ENCODE results near the gene ZYG11B. TPM values are rescaled to one million over a fixed set of nuclear protein-coding genes. Genes with fewer than 3 reads are reported as not detected.
"Not testable (repeated sequence)": the region's sequence is repeated elsewhere in the genome, so short reads cannot be mapped to it uniquely, and the experiment has no call there.

ZYG11B gene
- total and polyA plus RNA-seq, 2 experiments from 2014 or later = 14.0 to 40.4 TPM

DNA sequence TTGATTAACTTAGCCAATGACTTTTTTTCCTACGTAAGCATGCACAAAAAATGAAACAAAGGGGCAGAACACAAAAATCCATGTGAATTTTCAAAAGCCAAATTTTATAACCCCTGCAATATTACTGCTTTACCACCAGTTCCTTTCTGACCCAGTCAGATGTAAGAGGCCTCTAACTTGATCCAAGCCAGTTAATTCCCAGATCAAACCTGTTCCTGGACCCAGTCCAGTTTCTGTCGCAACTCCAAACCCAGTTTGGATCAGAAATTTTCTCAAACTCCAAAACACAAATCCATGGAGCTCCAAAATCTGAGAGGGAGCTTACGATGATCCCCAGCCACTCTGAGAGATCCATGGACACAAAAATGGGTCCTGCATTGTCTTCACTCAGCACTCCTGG is 108.5 kb downstream of the ZYG11B start:
- H3K4me1 ChIP-seq (ENCODE audit: low read depth) = no peaks in the 10 kb centered on the region
- TF ChIP-seq, protein P1, sequence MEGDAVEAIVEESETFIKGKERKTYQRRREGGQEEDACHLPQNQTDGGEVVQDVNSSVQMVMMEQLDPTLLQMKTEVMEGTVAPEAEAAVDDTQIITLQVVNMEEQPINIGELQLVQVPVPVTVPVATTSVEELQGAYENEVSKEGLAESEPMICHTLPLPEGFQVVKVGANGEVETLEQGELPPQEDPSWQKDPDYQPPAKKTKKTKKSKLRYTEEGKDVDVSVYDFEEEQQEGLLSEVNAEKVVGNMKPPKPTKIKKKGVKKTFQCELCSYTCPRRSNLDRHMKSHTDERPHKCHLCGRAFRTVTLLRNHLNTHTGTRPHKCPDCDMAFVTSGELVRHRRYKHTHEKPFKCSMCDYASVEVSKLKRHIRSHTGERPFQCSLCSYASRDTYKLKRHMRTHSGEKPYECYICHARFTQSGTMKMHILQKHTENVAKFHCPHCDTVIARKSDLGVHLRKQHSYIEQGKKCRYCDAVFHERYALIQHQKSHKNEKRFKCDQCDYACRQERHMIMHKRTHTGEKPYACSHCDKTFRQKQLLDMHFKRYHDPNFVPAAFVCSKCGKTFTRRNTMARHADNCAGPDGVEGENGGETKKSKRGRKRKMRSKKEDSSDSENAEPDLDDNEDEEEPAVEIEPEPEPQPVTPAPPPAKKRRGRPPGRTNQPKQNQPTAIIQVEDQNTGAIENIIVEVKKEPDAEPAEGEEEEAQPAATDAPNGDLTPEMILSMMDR (IDR thresholded peaks at IDR 0.05; ENCODE audit: low read depth, low read length) = no peak
- H3K27ac ChIP-seq = no peak overlapping the region

DNA sequence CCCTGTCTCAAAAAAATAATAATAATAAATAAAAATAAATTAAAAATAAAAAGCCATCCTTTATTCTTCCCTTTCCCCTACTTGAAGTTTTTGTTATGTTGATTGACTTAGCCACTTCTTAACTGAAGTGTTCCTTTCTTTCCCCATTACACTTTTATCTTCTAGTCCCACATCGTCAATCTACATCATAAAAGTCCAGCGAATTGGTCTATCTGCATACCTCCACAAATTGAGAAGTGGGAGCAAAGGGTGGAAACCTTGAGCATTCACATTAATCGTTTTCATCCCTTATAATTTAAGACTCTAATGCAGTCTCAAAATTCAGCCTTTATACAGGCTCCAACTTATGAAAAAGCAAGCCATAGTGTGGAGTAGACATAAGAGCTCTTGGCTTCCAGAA is 109.8 kb downstream of the ZYG11B start:
- no peaks in the 10 kb centered on the region for H3K36me3 ChIP-seq
- no peak for DNase-seq (ENCODE audit: low read depth in 1 of 2, low spot score in 1 of 2)
- TF ChIP-seq, protein P1 (IDR thresholded peaks at IDR 0.05; ENCODE audit: low read depth, low read length) = no peak
- no peaks in the 10 kb centered on the region for H3K9me3 ChIP-seq (ENCODE audit: low read depth)
- H3K4me1 ChIP-seq (ENCODE audit: low read depth) = no peaks in the 10 kb centered on the region
- no peak overlapping the region for H3K27ac ChIP-seq
- H3K4me3 ChIP-seq = no peak overlapping the region
- H3K27me3 ChIP-seq = peaks cover 9% of the 10 kb centered on the region

More for the DNA sequence above, 108.5 kb downstream of the ZYG11B start:
- DNase-seq (ENCODE audit: low read depth in 1 of 2, low spot score in 1 of 2) = peak in 1 of 2 donors; percentile 12
- H3K9me3 ChIP-seq (ENCODE audit: low read depth) = no peaks in the 10 kb centered on the region
- no peaks in the 10 kb centered on the region for H3K36me3 ChIP-seq
- H3K4me3 ChIP-seq = no peak overlapping the region
- no peaks in the 10 kb centered on the region for H3K27me3 ChIP-seq

DNA sequence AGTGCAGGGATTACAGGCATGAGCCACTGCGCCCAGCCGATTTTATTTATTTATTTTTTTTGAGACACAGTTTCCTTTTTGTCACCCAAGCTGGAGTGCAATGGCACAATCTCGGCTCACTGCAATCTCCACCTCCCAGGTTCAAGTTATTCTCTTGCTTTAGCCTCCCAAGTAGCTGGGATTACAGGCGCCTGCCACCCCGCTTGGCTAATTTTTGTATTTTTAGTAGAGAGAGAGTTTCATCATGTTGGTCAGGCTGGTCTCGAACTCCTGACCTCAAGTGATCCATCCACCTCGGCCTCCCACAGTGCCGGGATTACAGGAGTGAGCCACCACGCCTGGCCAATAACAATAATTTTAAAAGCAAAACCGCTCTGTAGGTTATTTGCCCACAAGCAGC is 112.9 kb downstream of the ZYG11B start:
- H3K27me3 ChIP-seq = peaks cover 41% of the 10 kb centered on the region
- not testable (repeated sequence) for DNase-seq (ENCODE audit: low read depth in 1 of 2, low spot score in 1 of 2); H3K9me3 ChIP-seq (ENCODE audit: low read depth); H3K4me1 ChIP-seq (ENCODE audit: low read depth); H3K36me3 ChIP-seq; H3K4me3 ChIP-seq; H3K27ac ChIP-seq

- Histone ChIP-seq H3K9me3 (ENCODE audit: low read depth) (no peaks in the 10 kb centered on the region), H3K27me3 (peaks cover 57% of the 10 kb centered on the region), H3K4me1 (ENCODE audit: low read depth) (no peaks in the 10 kb centered on the region), H3K36me3 (no peaks in the 10 kb centered on the region), H3K4me3 (peak within 1 kb of the TSS; percentile 26), H3K27ac (no peak within 1 kb of the TSS)
- peak; percentile 84 to 88 for DNase-seq (ENCODE audit: low read depth in 1 of 2, low spot score in 1 of 2)
- TF ChIP-seq, protein P1 (IDR thresholded peaks at IDR 0.05; ENCODE audit: low read depth, low read length) = peak; percentile 25
These were observed 116.5 kb downstream of the ZYG11B start, which contains the start of gene ZYG11A for GRCh38 chr1:52842643-52843310. Gene ZYG11A (plus strand): TSS chr1:52842760. CDS start chr1:52842884, 124 bp downstream.

DNA sequence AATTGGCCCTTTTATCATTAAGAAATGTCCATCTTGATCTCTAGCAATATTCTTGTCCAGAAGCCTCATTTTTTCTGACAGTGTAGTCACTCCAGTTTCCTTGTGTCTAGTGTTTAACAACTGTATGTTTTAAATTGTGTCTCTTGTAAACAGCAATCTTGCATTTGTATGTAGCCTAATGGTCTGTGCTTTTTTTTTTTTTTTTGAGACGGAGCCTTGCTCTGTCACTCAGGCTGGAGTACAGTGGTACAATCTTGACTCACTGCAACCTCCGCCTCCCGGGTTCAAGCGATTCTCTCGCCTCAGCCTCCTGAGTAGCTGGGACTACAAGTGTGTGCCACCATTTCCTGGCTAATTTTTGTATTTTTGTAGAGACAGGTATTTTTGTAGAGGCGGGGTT is 118.9 kb downstream of the ZYG11B start:
- H3K4me1 ChIP-seq (ENCODE audit: low read depth); H3K9me3 ChIP-seq (ENCODE audit: low read depth); H3K36me3 ChIP-seq; DNase-seq (ENCODE audit: low read depth in 1 of 2, low spot score in 1 of 2); H3K4me3 ChIP-seq; H3K27ac ChIP-seq: not testable (repeated sequence)
- H3K27me3 ChIP-seq = peaks cover 57% of the 10 kb centered on the region

DNA sequence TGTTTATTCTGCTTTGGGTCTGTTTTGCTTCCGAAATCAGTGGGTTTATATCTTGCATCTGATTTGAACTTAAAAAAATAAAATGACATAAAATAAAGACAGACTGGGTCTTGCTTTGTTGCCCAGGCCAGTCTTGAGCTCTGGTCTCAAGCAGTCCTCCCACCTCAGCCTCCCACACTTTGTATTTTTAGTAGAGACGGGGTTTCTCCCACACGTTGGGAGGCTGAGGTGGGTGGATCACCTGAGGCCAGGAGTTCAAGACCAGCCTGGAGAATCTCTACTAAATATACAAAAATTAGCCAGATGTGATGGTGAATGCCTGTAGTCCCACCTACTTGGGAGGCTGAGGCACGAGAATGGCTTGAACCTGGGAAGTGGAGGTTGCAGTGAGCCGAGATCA is 122.2 kb downstream of the ZYG11B start:
- H3K9me3 ChIP-seq (ENCODE audit: low read depth) = no peaks in the 10 kb centered on the region
- no peaks in the 10 kb centered on the region for H3K4me1 ChIP-seq (ENCODE audit: low read depth)
- H3K4me3 ChIP-seq = no peak overlapping the region
- no peak for DNase-seq (ENCODE audit: low read depth in 1 of 2, low spot score in 1 of 2)
- TF ChIP-seq, protein P1 (IDR thresholded peaks at IDR 0.05; ENCODE audit: low read depth, low read length) = no peak
- H3K36me3 ChIP-seq = no peaks in the 10 kb centered on the region
- H3K27ac ChIP-seq = no peak overlapping the region
- H3K27me3 ChIP-seq = peaks cover 24% of the 10 kb centered on the region
